ENCODE results near the gene VCL.

The VCL gene

DNA sequence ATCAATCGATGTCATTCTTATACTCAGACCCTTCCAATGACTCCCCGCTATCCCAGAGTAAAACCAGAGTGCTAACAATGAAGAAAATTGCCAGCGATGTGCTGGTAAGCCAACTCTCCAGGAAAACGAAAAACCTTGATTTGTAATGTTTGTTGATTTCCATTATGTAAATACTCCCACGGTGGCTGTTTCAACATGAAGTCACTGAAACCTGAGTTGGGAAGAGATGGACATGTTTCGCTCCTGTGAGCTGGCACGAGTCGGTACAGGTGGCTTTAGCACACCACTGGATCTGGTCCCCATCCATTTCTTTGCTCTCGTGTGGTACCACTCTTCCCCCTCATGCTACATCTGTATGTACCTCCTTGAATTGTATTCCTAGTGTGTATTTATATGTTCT, 99.9 kb downstream of the VCL start:
- Mint-ChIP-seq H3K4me1 (no peaks in the 10 kb centered on the region), H3K27ac (no peak overlapping the region), H3K27me3 (no peaks in the 10 kb centered on the region), H3K9me3 (no peaks in the 10 kb centered on the region), H3K36me3 (ENCODE audit: low read depth) (peaks cover 27% of the 10 kb centered on the region), H3K4me3 (no peak overlapping the region)
- DNase-seq = no peak
- ATAC-seq = no peak

DNA sequence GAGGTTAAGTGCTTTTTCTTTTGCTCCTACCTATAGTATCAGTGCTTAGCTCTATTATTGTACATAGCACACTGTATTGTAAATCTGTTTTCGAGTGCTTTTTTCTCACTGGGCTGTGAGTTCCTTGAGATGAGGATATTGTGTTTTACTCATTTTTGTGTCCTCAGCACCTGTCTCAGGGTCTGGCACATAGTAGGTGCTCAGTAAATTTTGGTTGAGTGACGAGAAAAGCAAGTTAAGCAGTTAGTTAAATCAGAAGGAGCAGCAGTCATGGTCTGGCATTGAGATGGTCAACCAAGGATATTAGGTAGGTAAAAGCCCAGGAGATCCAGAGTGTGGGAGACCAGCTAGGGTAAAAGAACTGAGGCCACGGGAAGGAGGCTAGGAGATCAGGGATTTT, 101.5 kb downstream of the VCL start:
- H3K27ac Mint-ChIP-seq = no peak overlapping the region
- H3K36me3 Mint-ChIP-seq (ENCODE audit: low read depth) = peaks cover 32% of the 10 kb centered on the region
- no peak overlapping the region for H3K4me3 Mint-ChIP-seq
- no peaks in the 10 kb centered on the region for H3K9me3 Mint-ChIP-seq
- H3K27me3 Mint-ChIP-seq = no peaks in the 10 kb centered on the region
- DNase-seq (no peak), ATAC-seq (no peak)
- no peaks in the 10 kb centered on the region for H3K4me1 Mint-ChIP-seq

DNA sequence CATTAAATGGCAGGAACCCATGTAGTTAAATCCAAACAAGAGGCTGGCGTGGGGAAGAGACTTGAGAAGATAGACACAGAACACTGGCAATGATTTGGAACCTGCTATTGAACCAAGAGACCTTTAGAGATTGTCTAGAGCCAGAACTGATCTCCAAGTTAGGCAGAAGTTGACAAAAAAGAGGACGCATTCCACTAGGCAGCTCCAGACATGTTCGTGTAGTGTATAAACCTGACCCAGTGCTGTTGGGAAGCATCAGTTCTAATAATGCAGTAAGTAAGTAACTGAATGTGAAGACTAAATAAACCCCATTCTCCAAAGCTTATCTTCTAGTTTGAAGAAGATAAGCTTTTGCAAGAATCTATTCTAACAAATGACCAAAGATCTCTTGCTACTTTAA, 101.9 kb downstream of the VCL start:
- no peak for DNase-seq
- Mint-ChIP-seq H3K4me1 (no peaks in the 10 kb centered on the region), H3K27me3 (no peaks in the 10 kb centered on the region), H3K9me3 (no peaks in the 10 kb centered on the region), H3K36me3 (ENCODE audit: low read depth) (peaks cover 36% of the 10 kb centered on the region), H3K4me3 (no peak overlapping the region), H3K27ac (no peak overlapping the region)
- ATAC-seq = no peak

DNA sequence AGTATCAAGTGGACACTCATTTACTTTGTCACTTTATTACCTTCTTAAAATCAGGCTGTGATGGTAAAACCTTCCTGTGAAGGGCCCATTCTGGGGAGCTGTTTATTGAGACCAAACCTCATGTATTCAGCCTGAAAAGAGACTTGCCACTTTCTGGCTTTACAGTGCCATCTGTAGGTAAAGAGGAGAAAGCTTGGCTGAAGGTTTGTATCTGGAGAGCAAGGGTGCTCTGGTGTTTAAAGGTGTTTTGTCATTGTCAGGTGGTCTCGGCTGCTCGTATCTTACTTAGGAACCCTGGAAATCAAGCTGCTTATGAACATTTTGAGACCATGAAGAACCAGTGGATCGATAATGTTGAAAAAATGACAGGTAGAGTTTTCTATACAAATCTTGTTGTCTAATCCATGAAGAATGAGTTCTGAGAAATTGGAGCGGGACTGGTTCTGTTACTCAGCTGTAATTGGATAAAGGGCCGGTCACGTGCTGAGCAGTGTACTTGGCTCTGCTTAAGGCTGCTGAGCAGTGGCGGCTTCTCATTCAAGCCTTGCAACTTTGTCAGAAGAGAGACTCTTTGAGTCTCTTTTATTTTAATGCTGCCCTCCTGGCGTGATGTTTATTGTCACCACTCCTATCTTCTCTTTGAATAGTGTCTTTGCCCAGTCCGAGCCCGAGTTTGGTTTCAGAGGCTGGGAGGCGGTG, 105.8 kb downstream of the VCL start:
- Mint-ChIP-seq H3K36me3 (ENCODE audit: low read depth) (peaks cover 26% of the 10 kb centered on the region), H3K27ac (no peak overlapping the region)
- no peak for ATAC-seq

DNA sequence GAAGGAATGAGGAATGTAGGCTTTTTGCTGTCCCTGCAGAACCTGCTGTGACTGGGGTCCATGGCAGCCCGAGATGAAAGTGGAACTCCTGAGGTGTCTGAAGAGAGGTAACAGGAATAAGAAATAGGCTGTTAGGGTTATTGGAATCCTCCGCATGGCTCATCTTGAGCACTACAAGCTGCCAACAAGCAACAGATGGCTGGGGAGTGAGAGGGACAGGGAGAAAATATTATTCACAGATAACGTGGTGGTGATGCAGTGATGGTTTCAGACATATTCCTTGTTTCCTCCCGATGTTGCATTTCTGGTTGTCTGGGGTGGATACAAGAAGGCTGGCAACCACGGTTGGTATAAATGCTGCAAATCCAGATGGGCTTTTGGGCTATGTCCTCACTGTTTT, 106.6 kb downstream of the VCL start:
- ATAC-seq = no peak
- H3K27me3 Mint-ChIP-seq = no peaks in the 10 kb centered on the region
- DNase-seq = no peak
- H3K9me3 Mint-ChIP-seq = no peaks in the 10 kb centered on the region
- no peak overlapping the region for H3K4me3 Mint-ChIP-seq
- no peaks in the 10 kb centered on the region for H3K4me1 Mint-ChIP-seq
- H3K36me3 Mint-ChIP-seq (ENCODE audit: low read depth) = peaks cover 25% of the 10 kb centered on the region
- no peak overlapping the region for H3K27ac Mint-ChIP-seq

More for the DNA sequence above, 105.8 kb downstream of the VCL start:
- H3K4me1 Mint-ChIP-seq = no peaks in the 10 kb centered on the region
- no peaks in the 10 kb centered on the region for H3K9me3 Mint-ChIP-seq
- no peak overlapping the region for H3K4me3 Mint-ChIP-seq
- H3K27me3 Mint-ChIP-seq = no peaks in the 10 kb centered on the region
- DNase-seq = no peak

DNA sequence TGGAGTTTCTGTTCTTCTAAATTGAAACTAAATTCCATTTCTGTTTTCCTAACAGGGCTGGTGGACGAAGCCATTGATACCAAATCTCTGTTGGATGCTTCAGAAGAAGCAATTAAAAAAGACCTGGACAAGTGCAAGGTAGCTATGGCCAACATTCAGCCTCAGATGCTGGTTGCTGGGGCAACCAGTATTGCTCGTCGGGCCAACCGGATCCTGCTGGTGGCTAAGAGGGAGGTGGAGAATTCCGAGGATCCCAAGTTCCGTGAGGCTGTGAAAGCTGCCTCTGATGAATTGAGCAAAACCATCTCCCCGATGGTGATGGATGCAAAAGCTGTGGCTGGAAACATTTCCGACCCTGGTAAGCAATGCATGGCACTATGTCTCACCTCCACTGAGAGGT, 107.1 kb downstream of the VCL start:
- Mint-ChIP-seq H3K36me3 (ENCODE audit: low read depth) (peaks cover 29% of the 10 kb centered on the region), H3K4me1 (no peaks in the 10 kb centered on the region), H3K27me3 (no peaks in the 10 kb centered on the region), H3K4me3 (no peak overlapping the region), H3K27ac (no peak overlapping the region), H3K9me3 (no peaks in the 10 kb centered on the region)
- DNase-seq (no peak), ATAC-seq (no peak)

DNA sequence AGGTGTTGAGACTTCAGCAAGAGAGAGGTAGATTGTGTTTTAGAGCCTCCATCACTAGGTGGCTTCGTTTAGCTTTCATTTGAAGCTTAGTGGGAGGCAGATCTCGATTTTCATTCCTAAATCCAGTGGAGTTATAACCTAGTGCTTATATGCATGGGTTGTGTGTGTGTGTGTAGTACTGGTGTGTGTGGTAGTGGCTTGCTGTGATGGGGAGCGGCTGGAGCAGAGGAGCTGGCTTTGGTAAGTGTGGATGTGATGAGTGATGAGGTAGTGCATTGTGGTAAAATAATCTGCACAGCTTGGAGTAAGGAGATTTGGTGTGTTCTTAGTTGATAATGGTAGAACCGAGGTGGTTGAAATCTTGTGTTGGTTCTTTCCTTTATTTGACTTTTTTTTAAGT, 109.5 kb downstream of the VCL start:
- Mint-ChIP-seq H3K36me3 (ENCODE audit: low read depth) (peaks cover 41% of the 10 kb centered on the region), H3K27me3 (no peaks in the 10 kb centered on the region), H3K9me3 (no peaks in the 10 kb centered on the region), H3K27ac (peak overlapping the region; percentile 2), H3K4me3 (no peak overlapping the region), H3K4me1 (no peaks in the 10 kb centered on the region)
- no peak for DNase-seq
- no peak for ATAC-seq

DNA sequence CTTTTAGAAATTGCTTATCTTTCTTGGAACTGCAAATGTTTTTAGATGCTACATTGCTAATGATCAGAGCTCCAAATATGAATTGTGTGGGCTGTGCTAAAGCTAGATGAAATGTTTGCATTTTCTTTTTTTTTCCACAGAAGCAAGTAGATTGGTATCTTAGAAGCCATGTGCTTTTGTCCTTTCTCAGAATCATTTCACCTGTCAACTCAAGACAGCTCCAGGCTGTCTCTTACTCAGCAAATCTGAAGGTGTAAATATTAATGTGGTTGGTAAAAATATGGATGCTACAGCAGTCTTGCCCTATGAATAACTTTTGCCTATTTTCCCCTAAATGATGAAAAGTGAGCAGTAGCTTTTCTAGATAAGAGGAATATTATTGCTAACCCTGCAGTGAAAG, 111.5 kb downstream of the VCL start:
- H3K4me1 Mint-ChIP-seq = no peaks in the 10 kb centered on the region
- H3K27ac Mint-ChIP-seq = no peak overlapping the region
- no peak for DNase-seq
- no peak for ATAC-seq
- peaks cover 44% of the 10 kb centered on the region for H3K36me3 Mint-ChIP-seq (ENCODE audit: low read depth)
- H3K9me3 Mint-ChIP-seq = no peaks in the 10 kb centered on the region
- H3K27me3 Mint-ChIP-seq = no peaks in the 10 kb centered on the region
- no peak overlapping the region for H3K4me3 Mint-ChIP-seq

DNA sequence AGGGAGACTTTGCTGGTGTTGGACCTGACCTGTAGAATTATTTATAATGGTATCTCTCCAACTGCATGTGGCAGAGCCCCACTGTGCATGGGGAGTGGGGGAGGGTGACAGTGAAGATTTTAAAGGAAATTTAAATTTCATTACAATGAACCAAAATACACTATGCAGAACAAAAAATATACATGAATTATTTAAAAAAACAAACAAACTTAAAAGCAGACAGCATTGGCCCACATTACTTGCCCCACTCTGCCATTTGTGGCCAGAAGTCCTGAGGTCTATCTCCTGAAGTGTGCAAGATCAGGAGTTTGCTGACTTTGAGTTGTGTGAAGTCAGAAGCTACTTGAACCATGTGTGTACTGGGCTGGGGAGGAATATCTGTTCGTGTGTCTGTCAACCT, 112.2 kb downstream of the VCL start:
- no peaks in the 10 kb centered on the region for H3K9me3 Mint-ChIP-seq
- peaks cover 42% of the 10 kb centered on the region for H3K36me3 Mint-ChIP-seq (ENCODE audit: low read depth)
- ATAC-seq = no peak
- no peaks in the 10 kb centered on the region for H3K27me3 Mint-ChIP-seq
- no peak for DNase-seq
- H3K4me1 Mint-ChIP-seq = no peaks in the 10 kb centered on the region
- no peak overlapping the region for H3K4me3 Mint-ChIP-seq
- H3K27ac Mint-ChIP-seq = no peak overlapping the region

DNA sequence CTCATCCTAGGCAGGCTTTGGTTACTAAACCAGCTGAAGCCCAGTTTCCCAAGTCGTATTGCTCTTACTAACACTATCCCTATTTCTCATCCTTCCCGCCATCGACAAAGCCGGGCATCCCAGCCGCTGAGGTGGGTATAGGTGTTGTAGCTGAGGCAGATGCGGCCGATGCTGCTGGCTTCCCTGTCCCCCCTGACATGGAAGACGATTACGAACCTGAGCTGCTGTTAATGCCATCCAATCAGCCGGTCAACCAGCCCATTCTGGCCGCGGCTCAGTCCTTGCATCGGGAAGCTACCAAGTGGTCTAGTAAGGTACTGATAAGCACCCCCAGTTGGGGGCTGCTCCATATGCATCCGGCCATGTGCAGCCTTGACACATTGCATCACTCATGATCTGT, 113.9 kb downstream of the VCL start:
- ATAC-seq = no peak
- Mint-ChIP-seq H3K36me3 (ENCODE audit: low read depth) (peaks cover 49% of the 10 kb centered on the region), H3K4me1 (no peaks in the 10 kb centered on the region), H3K9me3 (no peaks in the 10 kb centered on the region), H3K27ac (no peak overlapping the region), H3K4me3 (no peak overlapping the region), H3K27me3 (no peaks in the 10 kb centered on the region)
- DNase-seq = no peak

DNA sequence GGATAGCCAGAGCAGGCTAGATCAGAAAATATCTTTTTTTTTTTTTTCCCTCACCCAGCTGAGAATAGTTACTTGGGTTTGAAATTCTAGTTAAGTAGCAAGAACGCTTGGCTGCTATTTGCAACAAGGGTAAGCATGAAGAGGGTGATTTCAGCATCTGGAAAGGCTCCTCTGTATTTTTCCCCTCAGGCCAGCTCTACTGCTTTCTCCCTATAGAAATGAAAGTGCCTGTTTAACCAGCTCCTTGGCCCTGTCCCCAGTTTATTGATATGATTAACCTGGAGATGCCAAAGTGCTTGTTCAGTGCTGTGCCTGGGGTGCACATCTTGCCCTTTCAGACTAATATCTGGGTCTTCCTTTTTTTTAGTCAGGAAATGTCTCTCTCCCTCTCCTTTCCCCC, 115.6 kb downstream of the VCL start:
- no peak for DNase-seq
- no peaks in the 10 kb centered on the region for H3K9me3 Mint-ChIP-seq
- no peak for ATAC-seq
- H3K4me3 Mint-ChIP-seq = no peak overlapping the region
- H3K36me3 Mint-ChIP-seq (ENCODE audit: low read depth) = peaks cover 61% of the 10 kb centered on the region
- H3K27me3 Mint-ChIP-seq = no peaks in the 10 kb centered on the region
- H3K4me1 Mint-ChIP-seq = peaks cover 15% of the 10 kb centered on the region
- H3K27ac Mint-ChIP-seq = no peak overlapping the region

DNA sequence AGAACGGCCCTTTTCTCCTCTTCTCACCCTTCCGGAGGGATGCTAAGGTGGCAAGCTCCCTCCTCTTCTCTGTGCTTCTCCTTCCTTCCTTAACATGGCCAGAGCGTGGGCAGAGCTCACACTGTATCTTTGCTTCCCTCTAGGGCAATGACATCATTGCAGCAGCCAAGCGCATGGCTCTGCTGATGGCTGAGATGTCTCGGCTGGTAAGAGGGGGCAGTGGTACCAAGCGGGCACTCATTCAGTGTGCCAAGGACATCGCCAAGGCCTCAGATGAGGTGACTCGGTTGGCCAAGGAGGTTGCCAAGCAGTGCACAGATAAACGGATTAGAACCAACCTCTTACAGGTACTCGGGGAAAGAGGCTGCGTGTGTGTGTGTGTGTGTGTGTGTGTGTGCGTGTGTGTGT, 116.1 kb downstream of the VCL start:
- Mint-ChIP-seq H3K36me3 (ENCODE audit: low read depth) (peaks cover 62% of the 10 kb centered on the region), H3K9me3 (no peaks in the 10 kb centered on the region), H3K27ac (peak overlapping the region; percentile 37), H3K27me3 (no peaks in the 10 kb centered on the region), H3K4me1 (peaks cover 16% of the 10 kb centered on the region), H3K4me3 (no peak overlapping the region)
- DNase-seq (no peak), ATAC-seq (no peak)

DNA sequence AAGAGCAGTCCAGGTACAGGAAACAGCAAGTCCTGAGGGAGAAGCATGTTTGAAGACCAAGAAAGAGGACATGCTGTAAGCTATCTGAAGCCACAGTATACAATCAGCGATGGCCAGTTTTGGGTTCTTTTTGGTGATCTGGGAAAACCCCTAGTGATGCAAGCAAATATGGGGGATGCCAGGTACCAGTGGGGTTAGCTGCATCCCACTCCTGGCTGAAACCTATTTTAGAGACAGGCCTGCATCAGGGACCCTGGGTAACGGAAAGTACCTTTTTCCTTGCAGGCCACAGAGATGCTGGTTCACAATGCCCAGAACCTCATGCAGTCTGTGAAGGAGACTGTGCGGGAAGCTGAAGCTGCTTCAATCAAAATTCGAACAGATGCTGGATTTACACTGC, 119.8 kb downstream of the VCL start:
- Mint-ChIP-seq H3K4me1 (peaks cover 18% of the 10 kb centered on the region), H3K27ac (peak overlapping the region; percentile 76), H3K9me3 (no peaks in the 10 kb centered on the region), H3K27me3 (no peaks in the 10 kb centered on the region), H3K4me3 (no peak overlapping the region), H3K36me3 (ENCODE audit: low read depth) (peaks cover 68% of the 10 kb centered on the region)
- DNase-seq (peak; percentile 4), ATAC-seq (peak; percentile 63)

DNA sequence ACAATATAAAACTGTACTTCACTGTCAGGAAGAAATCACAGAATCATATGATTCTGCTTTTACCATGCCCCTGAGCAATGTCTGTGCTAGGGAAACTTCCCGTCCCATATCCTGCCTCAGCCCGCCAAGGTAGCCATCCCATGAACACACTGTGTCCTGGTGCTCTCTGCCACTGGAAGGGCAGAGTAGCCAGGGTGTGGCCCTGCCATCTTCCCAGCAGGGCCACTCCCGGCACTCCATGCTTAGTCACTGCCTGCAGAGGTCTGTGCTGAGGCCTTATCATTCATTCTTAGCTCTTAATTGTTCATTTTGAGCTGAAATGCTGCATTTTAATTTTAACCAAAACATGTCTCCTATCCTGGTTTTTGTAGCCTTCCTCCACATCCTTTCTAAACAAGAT, 120.9 kb downstream of the VCL start:
- ATAC-seq = no peak

DNA sequence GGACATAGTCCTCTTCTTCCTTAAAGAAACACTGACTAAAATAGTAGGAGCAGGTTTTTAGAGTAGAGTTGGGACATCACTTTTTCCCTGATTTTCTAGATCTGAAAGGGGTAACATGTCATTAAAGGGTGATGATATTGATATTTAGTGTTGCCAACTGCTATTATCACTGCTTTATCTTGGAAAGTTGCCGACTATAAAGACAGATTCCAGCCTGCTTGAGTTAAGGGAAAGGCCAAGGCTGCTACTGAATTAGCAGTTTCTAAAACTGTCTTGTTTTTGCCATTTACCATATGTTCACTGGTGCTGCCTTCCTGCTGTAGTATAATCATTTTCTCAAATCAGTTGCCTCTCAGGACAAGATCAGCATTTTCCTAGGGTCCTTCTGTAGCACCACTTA, 123.0 kb downstream of the VCL start:
- ATAC-seq (no peak), DNase-seq (no peak)
- H3K27me3 Mint-ChIP-seq = no peaks in the 10 kb centered on the region
- no peak overlapping the region for H3K4me3 Mint-ChIP-seq
- no peak overlapping the region for H3K27ac Mint-ChIP-seq
- H3K36me3 Mint-ChIP-seq (ENCODE audit: low read depth) = peaks cover 70% of the 10 kb centered on the region
- H3K4me1 Mint-ChIP-seq = peaks cover 22% of the 10 kb centered on the region
- no peaks in the 10 kb centered on the region for H3K9me3 Mint-ChIP-seq

More for the DNA sequence above, 120.9 kb downstream of the VCL start:
- Mint-ChIP-seq H3K27ac (peak overlapping the region; percentile 75), H3K9me3 (no peaks in the 10 kb centered on the region), H3K4me1 (peaks cover 22% of the 10 kb centered on the region), H3K27me3 (no peaks in the 10 kb centered on the region), H3K4me3 (no peak overlapping the region), H3K36me3 (ENCODE audit: low read depth) (peaks cover 68% of the 10 kb centered on the region)
- DNase-seq = no peak

DNA sequence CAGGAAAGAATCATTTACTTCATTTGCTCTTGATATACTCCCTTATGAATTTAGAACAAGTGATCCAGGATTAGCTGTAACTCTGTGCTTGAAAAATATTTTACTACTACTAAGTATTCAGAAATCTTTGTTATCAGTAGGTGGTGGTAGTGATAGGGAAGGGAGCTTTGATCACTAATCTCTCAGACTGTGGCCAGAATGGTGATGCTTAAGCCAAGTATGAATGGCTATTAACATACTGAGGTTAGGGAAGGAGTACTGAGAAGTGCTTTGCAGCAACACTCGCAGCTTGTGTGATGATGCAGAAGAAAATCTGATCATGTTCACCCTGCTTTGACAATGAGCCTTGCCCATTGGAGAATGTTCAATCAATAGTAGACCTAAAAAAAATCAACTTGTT, 123.5 kb downstream of the VCL start:
- H3K4me3 Mint-ChIP-seq = no peak overlapping the region
- ATAC-seq = no peak

More for the DNA sequence above, 123.5 kb downstream of the VCL start:
- Mint-ChIP-seq H3K9me3 (no peaks in the 10 kb centered on the region), H3K27me3 (no peaks in the 10 kb centered on the region), H3K36me3 (ENCODE audit: low read depth) (peaks cover 70% of the 10 kb centered on the region), H3K27ac (no peak overlapping the region), H3K4me1 (peaks cover 22% of the 10 kb centered on the region)
- DNase-seq = no peak

Measured in activated naive CD8-positive, alpha-beta T cell treated with anti-CD3 and anti-CD28 coated beads, Interleukin-2, amount 50 U/mL, for 24 hours (primary cell).